Measurements from ENCODE around the gene ZNF444. TPM values are rescaled to one million over a fixed set of nuclear protein-coding genes. Genes with fewer than 3 reads are reported as not detected.
A peak's percentile ranks its signal among the peaks of the same experiment; 100 is the strongest.

Gene ZNF444
- polyA plus RNA-seq, 3 donors, result 2.7 to 6.9 (median 3.5) TPM

DNA sequence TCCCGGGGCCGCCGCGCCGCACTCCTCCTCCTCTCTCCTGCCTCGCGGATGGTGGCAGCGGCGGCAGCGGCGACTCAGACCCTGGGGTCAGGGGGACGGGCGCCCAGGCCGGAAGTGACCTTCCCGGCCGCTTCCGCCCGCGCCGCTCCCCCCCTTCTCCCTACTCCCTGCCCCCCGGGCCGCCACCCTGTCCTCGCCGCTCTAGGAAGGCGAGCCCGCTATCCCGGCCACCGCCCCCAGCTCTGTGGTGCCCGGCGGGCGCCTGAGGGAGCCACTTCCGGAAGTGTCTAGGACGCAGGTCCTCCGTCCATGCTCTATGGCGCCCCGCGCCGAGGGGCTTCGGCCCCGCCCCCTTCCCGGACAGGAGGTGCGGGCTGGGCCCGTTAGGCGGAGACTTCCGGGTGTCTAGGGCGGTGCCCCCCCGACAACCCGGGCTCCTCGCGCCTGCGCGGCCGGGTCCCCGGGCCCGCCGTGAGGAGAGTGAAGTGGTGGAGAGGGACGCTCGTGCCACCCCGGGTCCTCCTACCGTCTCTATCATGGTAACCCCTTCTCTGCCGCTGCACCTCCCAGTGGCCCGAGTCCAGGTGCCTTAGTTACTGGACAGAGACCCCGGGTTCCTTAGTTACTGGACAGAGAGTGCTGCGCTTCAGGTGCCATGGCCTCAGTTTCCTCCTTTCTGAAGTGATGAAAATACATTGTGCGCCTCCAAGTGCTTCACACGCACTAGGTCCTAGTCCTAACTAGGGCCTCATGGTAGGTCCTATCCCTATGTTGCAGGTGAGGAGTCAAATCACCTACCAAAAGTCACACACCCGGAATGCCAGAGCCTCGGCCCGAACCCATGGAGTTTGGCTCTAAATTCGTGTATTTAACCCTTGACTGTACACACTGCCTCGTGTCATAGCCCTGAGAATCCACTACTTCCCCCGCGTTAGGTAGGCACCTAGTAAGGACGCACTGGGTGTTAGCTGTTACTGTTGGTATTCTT, 19.6 kb upstream of the ZNF444 start, which contains the start of gene ZNF787:
TSS of gene ZNF787 (minus strand) at position 116 of the 988 bp plus-strand sequence. CDS start 18,078 bp downstream, outside the sequence.
- H3K36me3 Mint-ChIP-seq, result peaks cover 5 to 21% of the 10 kb centered on the region in 2 donors
- peak within 1 kb of the TSS; percentile 92 for H3K9ac ChIP-seq (ENCODE audit: insufficient read depth, low read length, poor library complexity, severe bottlenecking)
- H3K79me2 ChIP-seq (ENCODE audit: insufficient read depth, low read length), result peaks cover 39% of the 10 kb centered on the region
- H3K4me3 Mint-ChIP-seq, result peak within 1 kb of the TSS; percentile 84 to 92
- TF ChIP-seq, protein P1, sequence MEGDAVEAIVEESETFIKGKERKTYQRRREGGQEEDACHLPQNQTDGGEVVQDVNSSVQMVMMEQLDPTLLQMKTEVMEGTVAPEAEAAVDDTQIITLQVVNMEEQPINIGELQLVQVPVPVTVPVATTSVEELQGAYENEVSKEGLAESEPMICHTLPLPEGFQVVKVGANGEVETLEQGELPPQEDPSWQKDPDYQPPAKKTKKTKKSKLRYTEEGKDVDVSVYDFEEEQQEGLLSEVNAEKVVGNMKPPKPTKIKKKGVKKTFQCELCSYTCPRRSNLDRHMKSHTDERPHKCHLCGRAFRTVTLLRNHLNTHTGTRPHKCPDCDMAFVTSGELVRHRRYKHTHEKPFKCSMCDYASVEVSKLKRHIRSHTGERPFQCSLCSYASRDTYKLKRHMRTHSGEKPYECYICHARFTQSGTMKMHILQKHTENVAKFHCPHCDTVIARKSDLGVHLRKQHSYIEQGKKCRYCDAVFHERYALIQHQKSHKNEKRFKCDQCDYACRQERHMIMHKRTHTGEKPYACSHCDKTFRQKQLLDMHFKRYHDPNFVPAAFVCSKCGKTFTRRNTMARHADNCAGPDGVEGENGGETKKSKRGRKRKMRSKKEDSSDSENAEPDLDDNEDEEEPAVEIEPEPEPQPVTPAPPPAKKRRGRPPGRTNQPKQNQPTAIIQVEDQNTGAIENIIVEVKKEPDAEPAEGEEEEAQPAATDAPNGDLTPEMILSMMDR (IDR thresholded peaks at IDR 0.05), result no peak
- H3K4me1 Mint-ChIP-seq, result peaks cover 38% of the 10 kb centered on the region
- H3K9me3 ChIP-seq (replicated peaks in 1 of 2; ENCODE audit: control insufficient read depth in 1 of 2, insufficient read depth in 1 of 2, low read length in 2 of 2), result no peaks in the 10 kb centered on the region
- 2% methylated on average over 56 of the region's 74 CpGs for WGBS (ENCODE audit: insufficient coverage)
- H3K4me2 ChIP-seq (replicated peaks; ENCODE audit: extremely low read depth, low read length, poor library complexity, severe bottlenecking), result peak within 1 kb of the TSS; percentile 79
- peaks cover 0 to 2% (median 0%) of the 10 kb centered on the region in 3 donors for H3K27me3 Mint-ChIP-seq (ENCODE audit: low read depth in 3 of 3)
- peaks cover 37% of the 10 kb centered on the region for H4K20me1 ChIP-seq (ENCODE audit: insufficient read depth, low read length)
- peak within 1 kb of the TSS; percentile 60 to 80 (median 64) for H3K4me3 ChIP-seq (replicated peaks in 1 of 3; ENCODE audit: low read depth in 2 of 3, low read length in 3 of 3)
- intact Hi-C loops (cut with micrococcal nuclease), result loop anchor here (2.0 kb wide), 2 partner anchors 19 to 193 kb away; partner anchors contain the start of genes ZNF444 (in 2 of the 2) and ZSCAN5A (in 1 of the 2)
- no peaks in the 10 kb centered on the region for H3K27me3 ChIP-seq (ENCODE audit: control insufficient read depth in 2 of 2, insufficient read depth in 2 of 2, low read length in 2 of 2)
- peaks cover 0 to 3% (median 0%) of the 10 kb centered on the region in 7 donors for H3K9me3 Mint-ChIP-seq
- peak within 1 kb of the TSS; percentile 95 to 96 for H3K27ac ChIP-seq (ENCODE audit: low read depth in 1 of 2, low read length in 2 of 2)
- DNase-seq, result peak; percentile 95 to 97 (median 95)
- H3K4me1 ChIP-seq (ENCODE audit: control insufficient read depth in 1 of 2, insufficient read depth in 2 of 2, low read length in 2 of 2), result peaks cover 31 to 45% of the 10 kb centered on the region in 2 donors
- H2AFZ ChIP-seq (ENCODE audit: insufficient read depth, low read depth, low read length, poor library complexity, severe bottlenecking), result peak within 1 kb of the TSS; percentile 75
- H3K27ac Mint-ChIP-seq, result peak within 1 kb of the TSS; percentile 94 to 98 (median 97)
- peaks cover 0 to 13% of the 10 kb centered on the region in 2 donors for H3K36me3 ChIP-seq (replicated peaks in 1 of 2; ENCODE audit: control insufficient read depth in 1 of 2, insufficient read depth in 2 of 2, low read length in 2 of 2)

DNA sequence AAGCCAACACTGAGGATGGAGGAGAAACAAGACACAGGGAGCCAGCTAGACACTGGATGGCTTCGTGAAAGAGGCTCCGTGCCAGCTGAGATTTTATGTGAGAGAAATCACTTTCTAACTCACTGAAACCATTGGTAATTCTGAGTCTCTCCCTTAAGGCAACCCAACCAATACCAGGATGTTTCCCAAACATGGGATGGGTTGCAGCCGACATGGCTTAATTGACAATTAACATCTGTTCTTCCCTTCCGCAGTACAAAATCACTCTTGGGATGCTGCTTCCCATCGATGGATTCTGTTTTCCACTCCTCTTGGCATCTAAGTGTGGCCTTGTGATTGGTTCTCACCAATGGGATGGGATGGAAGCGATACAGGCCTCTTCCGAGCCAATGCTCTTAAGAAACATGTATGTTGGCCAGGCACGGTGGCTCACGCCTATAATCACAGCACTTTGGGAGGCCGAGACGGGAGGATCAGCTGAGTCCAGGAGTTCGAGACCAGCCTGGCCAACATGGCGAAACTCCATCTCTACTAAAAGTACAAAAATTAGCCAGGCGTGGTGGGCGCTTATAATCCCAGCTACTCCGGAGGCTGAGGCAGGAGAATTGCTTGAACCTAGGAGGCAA, 17.7 kb upstream of the ZNF444 start:
- H3K4me3 ChIP-seq (replicated peaks in 1 of 3; ENCODE audit: low read depth in 2 of 3, low read length in 3 of 3), result no peak overlapping the region
- Mint-ChIP-seq H3K36me3 (peaks cover 2 to 13% of the 10 kb centered on the region in 2 donors), H3K9me3 (peaks cover 0 to 3% (median 0%) of the 10 kb centered on the region in 7 donors), H3K4me1 (peaks cover 23% of the 10 kb centered on the region), H3K4me3 (no peak overlapping the region), H3K27me3 (ENCODE audit: low read depth in 3 of 3) (peaks cover 0 to 2% (median 0%) of the 10 kb centered on the region in 3 donors), H3K27ac (peak overlapping the region in 1 of 7 donors; percentile 84)
- intact Hi-C loops (cut with micrococcal nuclease), result loop anchor here in 1 of 2 donors (1.0 kb wide), 1 partner anchor 20 kb away; no protein-coding TSS in a partner anchor
- no peak overlapping the region for H3K4me2 ChIP-seq (replicated peaks; ENCODE audit: extremely low read depth, low read length, poor library complexity, severe bottlenecking)
- H3K4me1 ChIP-seq (ENCODE audit: control insufficient read depth in 1 of 2, insufficient read depth in 2 of 2, low read length in 2 of 2), result peaks cover 24 to 26% of the 10 kb centered on the region in 2 donors
- WGBS (ENCODE audit: insufficient coverage), result 94% methylated on average over 7 of the region's 16 CpGs
- no peak overlapping the region for H3K27ac ChIP-seq (ENCODE audit: low read depth in 1 of 2, low read length in 2 of 2)
- H3K9me3 ChIP-seq (replicated peaks in 1 of 2; ENCODE audit: control insufficient read depth in 1 of 2, insufficient read depth in 1 of 2, low read length in 2 of 2), result no peaks in the 10 kb centered on the region
- H3K9ac ChIP-seq (ENCODE audit: insufficient read depth, low read length, poor library complexity, severe bottlenecking), result no peak overlapping the region
- H3K36me3 ChIP-seq (replicated peaks in 1 of 2; ENCODE audit: control insufficient read depth in 1 of 2, insufficient read depth in 2 of 2, low read length in 2 of 2), result peaks cover 0 to 2% of the 10 kb centered on the region in 2 donors
- H3K27me3 ChIP-seq (ENCODE audit: control insufficient read depth in 2 of 2, insufficient read depth in 2 of 2, low read length in 2 of 2), result no peaks in the 10 kb centered on the region
- TF ChIP-seq, protein P1 (IDR thresholded peaks at IDR 0.05), result no peak
- no peak for DNase-seq
- peaks cover 18% of the 10 kb centered on the region for H4K20me1 ChIP-seq (ENCODE audit: insufficient read depth, low read length)
- no peak overlapping the region for H2AFZ ChIP-seq (ENCODE audit: insufficient read depth, low read depth, low read length, poor library complexity, severe bottlenecking)
- peaks cover 20% of the 10 kb centered on the region for H3K79me2 ChIP-seq (ENCODE audit: insufficient read depth, low read length)
